Fibroblast of villous mesenchyme (primary cell): ENCODE data around the gene NCKAP5. TPM values are rescaled to one million over a fixed set of nuclear protein-coding genes. Genes with fewer than 3 reads are reported as not detected.
"Not testable (repeated sequence)": the region's sequence is repeated elsewhere in the genome, so short reads cannot be mapped to it uniquely, and the experiment has no call there.

Experiments
- DNase-seq: peaks from one replicate; pipeline ENCODE4 v3.0.0-alpha.2; 2010; ENCODE audit warnings: low read depth
- H3K4me3 ChIP-seq: 2 replicates; pipeline ENCODE4 v1.5.1; 2011; ENCODE audit warnings: low read depth, mild to moderate bottlenecking, low read length
- CTCF ChIP-seq: IDR thresholded peaks from 2 replicates; pipeline ENCODE4 v1.5.1; 2012; ENCODE audit warnings: low read depth, mild to moderate bottlenecking, low read length; ENCODE audit not compliant: insufficient read depth
- total RNA-seq: library from RNA; depleted of rRNA; stranded (reverse); fragments of >200 nt; gene quantifications from 2 replicates; pipeline ENCODE4 v1.2.3, GENCODE V29; 2012

NCKAP5 gene
- total RNA-seq, 1 donor, result 47.9 TPM

- no peak for TF ChIP-seq CTCF
- DNase-seq, result no peak
- no peak overlapping the region for H3K4me3 ChIP-seq
Observed at GRCh38 chr2:132719480-132719879, 848.8 kb downstream of the NCKAP5 start.

DNA sequence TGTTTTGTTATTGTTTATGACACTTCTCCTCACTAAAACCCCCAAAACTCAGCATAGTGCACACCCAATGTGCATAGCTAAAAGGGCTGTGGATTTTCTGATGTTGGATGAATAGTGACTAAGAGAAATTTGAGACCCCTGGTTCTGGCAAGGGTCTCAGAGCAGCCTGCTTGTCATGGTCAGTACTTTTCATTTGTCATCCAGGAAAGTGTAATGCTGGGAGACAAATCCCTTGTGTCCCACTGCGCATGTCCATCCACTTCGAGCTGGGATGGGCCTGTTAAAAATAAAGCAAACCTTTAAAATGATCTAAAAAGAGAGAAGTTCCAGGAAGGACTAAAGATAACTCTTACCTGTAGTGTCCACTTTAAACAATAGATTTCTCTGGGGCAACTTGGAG, 851.3 kb downstream of the NCKAP5 start:
- no peak for TF ChIP-seq CTCF
- DNase-seq, result no peak
- H3K4me3 ChIP-seq, result no peak overlapping the region

DNA sequence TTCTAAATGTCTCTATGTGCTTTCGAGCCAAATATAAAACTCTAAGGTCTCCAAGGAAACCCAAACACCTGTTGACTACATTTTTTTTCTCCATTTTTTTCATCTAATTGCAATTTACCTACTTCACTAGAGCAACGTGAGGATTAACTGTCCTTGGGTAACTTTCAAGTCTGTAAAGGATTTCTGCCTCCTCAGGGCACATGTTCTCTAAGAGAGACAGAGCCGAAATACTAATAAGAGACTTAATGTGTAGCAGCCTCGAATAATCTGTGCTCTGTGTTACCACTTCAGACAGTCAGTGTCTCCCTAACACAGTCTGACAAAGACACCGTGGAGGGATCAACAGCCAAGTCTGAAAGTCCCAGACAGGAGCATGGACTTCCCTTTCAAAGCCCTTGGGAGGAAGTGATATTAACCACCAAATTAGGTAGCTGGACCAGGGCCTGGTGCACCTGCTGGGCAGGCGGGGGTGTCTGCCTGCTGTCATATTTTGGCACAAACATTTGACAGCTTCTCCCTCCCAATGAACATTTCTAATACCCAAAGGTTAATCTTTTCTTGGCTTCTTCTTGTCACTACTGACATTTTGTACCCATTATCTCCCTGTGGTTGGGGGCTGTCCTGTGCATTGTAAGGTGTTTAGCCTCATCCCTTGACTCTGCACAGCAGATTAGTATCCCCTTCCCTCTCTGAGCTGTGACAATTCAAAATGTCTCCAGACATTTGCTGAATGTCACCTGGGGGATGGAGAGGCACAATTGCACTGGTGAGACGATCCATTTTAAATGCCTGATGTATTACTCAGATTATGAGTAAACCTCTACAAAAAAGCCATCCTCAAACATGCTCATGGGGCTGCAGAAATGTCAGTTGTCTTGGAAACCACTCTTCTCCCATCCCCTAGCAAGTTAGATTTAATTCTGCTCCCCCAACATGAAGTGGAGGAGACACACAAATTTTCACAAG, 852.6 kb downstream of the NCKAP5 start:
- H3K4me3 ChIP-seq, result no peak overlapping the region
- TF ChIP-seq CTCF, result no peak
- DNase-seq, result no peak

DNA sequence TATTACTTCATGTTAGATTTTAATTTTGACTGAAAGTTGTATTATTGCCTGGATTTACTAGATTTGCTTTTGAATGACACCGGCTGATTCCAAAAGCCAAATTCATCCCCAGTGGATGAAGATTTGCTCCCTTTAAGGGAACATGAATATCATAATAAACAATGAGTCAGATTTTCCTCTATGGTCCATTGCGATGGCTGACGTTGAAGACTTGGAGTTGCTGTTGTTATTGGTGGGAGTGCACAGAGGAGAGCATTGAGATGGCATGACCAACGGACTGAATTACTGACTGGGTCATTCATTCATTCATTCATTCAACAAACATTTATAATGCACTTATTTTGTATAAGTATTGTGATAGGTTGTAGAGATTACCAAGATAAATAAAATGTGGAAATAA, 864.9 kb downstream of the NCKAP5 start:
- no peak for TF ChIP-seq CTCF
- no peak for DNase-seq
- no peak overlapping the region for H3K4me3 ChIP-seq

- DNase-seq, result no peak
- no peak overlapping the region for H3K4me3 ChIP-seq
- TF ChIP-seq CTCF, result no peak
Observed at GRCh38 chr2:132701810-132702209, 866.5 kb downstream of the NCKAP5 start.

GRCh38 chr2:132699802-132700201, 868.5 kb downstream of the NCKAP5 start:
- not testable (repeated sequence) for H3K4me3 ChIP-seq, DNase-seq

DNA sequence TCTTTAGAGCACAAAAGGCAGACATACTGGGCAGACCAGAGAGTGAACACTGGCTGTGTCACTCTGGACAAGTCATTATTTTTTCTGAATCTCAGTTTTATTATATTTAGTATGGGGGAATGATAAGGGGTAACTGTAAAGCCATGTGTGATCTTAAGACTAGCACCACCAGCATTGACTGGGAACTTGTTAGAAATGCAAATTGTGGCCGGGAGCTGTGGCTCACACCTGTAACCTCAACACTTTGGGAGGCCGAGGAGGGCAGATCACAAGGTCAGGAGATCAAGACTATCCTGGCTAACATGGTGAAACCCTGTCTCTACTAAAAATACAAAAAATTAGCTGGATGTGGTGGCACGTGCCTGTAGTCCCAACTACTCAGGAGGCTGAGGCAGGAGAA, 869.9 kb downstream of the NCKAP5 start:
- DNase-seq, H3K4me3 ChIP-seq: not testable (repeated sequence)

- no peak for TF ChIP-seq CTCF
- no peak for DNase-seq
- H3K4me3 ChIP-seq, result no peak overlapping the region
Observed at GRCh38 chr2:132697556-132698205, 870.6 kb downstream of the NCKAP5 start.
